Measurements from ENCODE around the gene GNAZ.

DNA sequence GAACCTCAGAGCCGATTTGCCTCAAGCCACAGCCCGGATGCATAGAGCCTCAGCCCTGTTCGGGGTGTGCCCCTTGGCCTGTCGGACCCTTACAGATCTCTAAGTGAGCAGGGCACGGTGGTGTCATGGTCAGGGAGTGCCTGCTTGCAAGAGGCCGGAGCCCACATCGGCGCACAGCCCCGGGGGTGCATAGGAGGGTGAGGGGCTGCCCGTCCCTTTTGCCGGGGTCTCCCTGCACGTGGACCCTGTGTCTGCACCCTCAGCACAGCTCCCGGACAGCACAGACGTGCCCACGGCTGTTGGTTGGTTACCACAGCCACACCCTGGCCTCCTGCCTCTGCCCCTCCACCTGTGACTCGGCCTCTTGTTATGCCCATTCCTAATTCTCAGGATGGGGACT lies 81.5 kb downstream of the GNAZ start:
- no peak for TF ChIP-seq CTCF (IDR thresholded peaks at IDR 0.05; ENCODE audit: control extremely low read depth in 1 of 3, insufficient read depth in 1 of 3, low read depth in 1 of 3, low read length in 3 of 3)
- no peak for TF ChIP-seq POLR2A (IDR thresholded peaks at IDR 0.05; ENCODE audit: control extremely low read depth in 1 of 2, low read depth in 2 of 2, low read length in 2 of 2)
- TF ChIP-seq HDAC2 (IDR thresholded peaks at IDR 0.05; ENCODE audit: borderline replicate concordance in 1 of 2, low read depth in 2 of 2, low read length in 2 of 2) = no peak
- no peak for TF ChIP-seq CEBPB (IDR thresholded peaks at IDR 0.05; ENCODE audit: low read depth, low read length)
- no peak for TF ChIP-seq YY1 (IDR thresholded peaks at IDR 0.05; ENCODE audit: low read depth, low read length)
